Hematopoietic multipotent progenitor cell treated with erythropoietin and hydrocortisone succinate and interleukin-3 and kit ligand, for 6 days (in vitro differentiated cells): Measurements from ENCODE around the gene DLGAP1.

ENCODE experiments used
- DNase-seq: peaks from one replicate; pipeline ENCODE4 v3.0.0-alpha.2; 2015

Gene DLGAP1

DNA sequence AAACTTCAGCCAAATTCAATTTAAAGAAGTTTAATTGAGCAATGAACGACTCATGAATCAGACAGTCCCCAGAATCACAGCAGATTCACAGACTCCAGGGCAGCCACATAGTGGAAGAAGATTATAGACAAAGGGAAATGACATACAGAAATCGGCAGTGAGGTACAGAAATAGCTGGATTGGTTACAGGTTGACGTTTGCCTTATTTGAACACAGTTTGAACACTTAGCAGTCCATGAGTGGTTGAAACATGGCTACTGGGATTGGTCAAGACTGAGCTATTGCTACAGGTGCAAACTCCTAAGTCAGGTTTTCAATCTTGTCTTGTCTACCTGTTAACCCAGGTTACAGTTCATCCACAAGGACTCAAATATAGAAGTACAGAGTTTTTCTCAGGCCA, 169.6 kb downstream of the DLGAP1 start:
- DNase-seq: no peak

DNA sequence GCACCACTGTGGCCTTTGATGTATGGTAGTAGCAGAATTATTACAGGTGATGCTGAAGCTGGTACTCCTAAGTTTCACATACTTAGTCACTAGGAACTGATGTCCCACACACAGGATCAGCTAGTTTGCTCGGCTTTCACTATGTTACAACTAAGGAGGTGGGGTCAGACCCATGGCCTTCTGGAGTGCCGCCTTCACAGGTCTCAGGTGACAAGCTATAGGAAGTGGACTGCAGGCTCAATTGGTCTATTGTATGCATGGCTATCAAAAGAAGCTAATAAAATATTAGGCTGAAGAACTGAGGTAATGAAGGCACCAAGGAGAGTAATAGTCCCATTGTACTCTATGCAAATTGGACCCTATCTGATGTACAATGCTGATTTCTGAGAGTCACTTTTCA, 170.6 kb downstream of the DLGAP1 start:
- no peak for DNase-seq

DNA sequence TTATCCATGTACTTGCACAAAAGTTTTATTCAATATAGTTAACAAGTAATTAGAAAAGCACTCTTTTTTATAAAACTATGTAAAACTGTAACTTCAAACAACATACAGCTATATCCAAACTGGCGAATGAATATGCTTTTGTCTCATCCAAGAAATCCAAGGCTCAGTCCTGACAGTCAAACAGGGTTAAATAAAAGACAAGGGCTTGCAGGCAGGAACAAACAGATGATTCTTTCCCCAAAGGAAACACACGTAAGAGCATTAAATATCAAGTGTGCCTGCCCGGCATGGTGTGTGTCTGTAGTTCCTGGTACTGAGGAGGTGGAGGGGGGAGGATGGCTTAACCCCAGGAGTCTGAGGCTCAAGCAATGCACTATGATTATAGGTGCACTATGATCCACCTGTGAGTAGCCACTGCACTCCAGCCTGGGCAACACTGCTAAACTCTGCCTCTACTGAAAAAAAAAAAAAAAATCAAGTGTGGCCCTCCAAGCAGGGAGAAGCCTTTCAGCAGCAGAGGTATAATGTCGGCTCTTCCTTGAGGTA, 171.3 kb downstream of the DLGAP1 start:
- no peak for DNase-seq

- no peak for DNase-seq
Observed at GRCh38 chr18:4282954-4283353, 172.2 kb downstream of the DLGAP1 start.

GRCh38 chr18:4276953-4277585, 178.0 kb downstream of the DLGAP1 start:
- DNase-seq: no peak

DNA sequence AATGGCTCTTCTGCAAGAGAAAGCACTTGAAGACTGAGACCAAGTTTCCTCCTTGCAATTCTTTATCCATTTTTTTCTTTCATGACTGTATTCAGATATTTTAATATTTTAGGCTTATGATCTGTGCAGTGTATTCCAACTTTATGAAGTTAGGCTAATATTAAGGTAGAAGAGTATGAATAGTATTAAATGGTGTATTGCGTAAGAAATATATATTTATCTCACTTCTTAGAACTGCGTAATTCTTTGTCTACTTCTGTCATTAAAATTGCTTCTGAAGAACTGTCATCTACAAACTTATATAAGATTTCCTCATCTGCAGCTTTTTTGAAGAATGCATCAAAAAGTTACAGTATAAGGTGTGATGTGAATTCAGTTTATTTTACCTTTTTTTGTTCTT, 183.2 kb downstream of the DLGAP1 start:
- no peak for DNase-seq

DNA sequence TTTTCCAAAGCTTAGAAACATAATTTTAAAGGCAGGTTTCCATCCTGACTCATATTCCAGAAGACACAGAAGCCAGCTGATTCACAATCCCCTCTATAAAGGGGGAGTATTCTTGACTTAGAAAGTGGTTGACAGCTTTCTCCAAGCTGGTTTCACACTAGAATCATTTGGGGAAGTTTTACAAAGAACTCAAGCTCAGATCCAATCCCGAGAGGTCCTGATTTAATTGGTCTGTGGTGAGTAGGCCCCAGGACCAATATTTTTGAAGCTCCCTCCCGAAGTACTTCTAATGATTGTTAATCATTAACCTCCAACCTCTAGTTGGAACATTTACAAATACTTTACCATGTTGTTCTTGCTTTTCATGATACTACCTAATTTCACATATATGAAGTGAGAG, 184.1 kb downstream of the DLGAP1 start:
- DNase-seq: no peak

GRCh38 chr18:4270016-4270415, 185.1 kb downstream of the DLGAP1 start:
- no peak for DNase-seq

- no peak for DNase-seq
Observed at GRCh38 chr18:4267641-4268040, 187.5 kb downstream of the DLGAP1 start.

- no peak for DNase-seq
Observed at GRCh38 chr18:4264347-4264791, 190.7 kb downstream of the DLGAP1 start.

GRCh38 chr18:4260107-4260506, 195.0 kb downstream of the DLGAP1 start:
- no peak for DNase-seq

- no peak for DNase-seq
Observed at GRCh38 chr18:4256766-4257417, 198.2 kb downstream of the DLGAP1 start.

DNA sequence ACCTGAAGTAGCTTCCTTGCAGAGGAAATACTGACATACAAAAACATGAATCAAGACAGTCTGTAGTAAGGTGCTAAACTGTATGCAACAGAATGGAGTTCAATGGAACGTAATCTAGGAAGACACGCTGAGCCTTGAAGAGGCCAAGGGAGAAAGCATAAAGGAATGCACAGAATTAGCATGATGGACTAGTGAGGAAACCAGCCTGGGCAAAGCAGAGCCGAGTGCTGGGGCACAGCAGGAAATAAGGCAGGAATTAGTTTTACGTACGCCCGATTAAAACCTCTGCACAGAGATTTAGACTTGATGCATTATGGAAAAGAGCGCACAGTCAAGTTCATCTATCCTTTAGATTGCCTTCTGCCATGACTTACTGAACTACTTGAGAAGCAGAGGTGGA, 200.3 kb downstream of the DLGAP1 start:
- DNase-seq: no peak

- no peak for DNase-seq
Observed at GRCh38 chr18:4252829-4253228, 202.3 kb downstream of the DLGAP1 start.

GRCh38 chr18:4251873-4252272, 203.2 kb downstream of the DLGAP1 start:
- DNase-seq: no peak

GRCh38 chr18:4251206-4251605, 203.9 kb downstream of the DLGAP1 start:
- no peak for DNase-seq

DNA sequence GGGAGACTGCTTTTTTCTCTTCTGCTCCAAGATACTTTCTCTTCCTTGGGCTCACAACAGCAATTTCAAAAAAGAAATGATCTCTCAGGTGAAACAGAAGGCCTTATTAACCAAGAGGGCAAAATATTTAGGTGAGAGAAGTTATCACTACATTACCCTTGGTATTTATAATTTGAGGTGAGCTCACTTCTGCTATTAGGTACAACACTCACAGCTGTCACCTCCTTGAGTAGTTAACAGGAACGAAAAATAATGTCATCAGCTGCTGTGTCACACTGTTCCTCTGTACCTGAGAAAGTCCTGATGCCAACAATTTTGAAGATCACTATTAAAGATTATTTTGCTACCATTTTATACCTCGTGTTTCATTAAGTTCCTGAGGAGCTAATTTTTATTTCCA, 205.0 kb downstream of the DLGAP1 start:
- no peak for DNase-seq

DNA sequence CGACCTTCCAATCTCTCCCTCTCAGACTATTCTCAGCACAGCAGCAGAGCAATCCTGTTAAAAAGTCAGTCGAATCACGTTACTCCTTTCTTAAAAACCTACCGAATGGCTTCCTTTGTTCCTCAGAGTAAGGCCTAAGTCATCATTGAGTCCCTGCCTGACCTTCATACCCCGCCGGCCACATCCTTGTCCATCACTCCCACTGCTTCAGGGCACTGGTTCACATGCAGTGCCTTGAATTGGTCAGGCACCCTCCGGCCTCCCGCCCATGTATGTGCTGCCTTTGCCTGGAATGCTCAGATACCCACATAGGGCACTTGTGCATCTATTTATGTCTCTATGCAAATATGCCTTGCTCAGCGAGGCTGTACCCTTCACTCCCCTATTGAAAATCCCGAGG, 206.4 kb downstream of the DLGAP1 start:
- no peak for DNase-seq

DNA sequence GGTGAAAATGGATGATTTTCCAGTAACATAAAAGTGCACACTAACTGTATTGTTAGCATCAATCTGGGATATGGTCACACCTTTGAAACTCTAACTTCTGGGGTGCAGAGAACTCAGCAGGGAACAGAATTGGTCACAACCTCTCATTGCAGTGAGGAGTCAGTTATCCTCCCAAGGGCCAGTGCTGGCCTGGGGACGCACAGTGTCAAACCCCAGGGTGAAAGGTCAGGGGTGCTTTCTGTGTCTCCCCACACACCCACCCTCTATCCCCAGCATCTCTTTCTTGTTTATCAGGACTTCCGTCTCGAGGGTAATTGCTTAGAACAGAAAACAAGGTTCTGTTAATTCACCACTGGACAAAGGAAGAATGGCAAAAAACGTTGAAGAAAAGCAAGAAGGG, 208.7 kb downstream of the DLGAP1 start:
- no peak for DNase-seq

DNA sequence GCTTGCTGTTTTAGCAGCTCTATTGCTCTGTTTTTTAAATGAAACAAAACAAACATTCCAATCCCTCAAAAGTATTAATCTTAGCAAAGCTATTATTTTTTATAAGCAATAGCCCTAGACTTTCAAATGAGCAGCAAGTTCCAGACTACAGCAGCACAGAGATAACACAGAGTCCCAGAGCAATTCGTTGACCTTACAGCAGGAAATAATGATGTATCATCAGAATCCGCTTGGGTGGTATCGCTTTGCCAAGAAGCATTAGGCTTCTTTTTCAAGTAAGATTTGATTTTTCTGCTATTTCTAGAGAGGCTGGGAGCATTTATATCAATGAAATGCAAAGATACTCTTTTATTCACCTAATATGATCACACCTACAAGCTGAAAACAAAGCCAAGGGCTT, 209.7 kb downstream of the DLGAP1 start:
- DNase-seq: no peak

GRCh38 chr18:4242431-4243161, 212.5 kb downstream of the DLGAP1 start:
- no peak for DNase-seq

GRCh38 chr18:4241090-4241617, 214.0 kb downstream of the DLGAP1 start:
- no peak for DNase-seq

DNA sequence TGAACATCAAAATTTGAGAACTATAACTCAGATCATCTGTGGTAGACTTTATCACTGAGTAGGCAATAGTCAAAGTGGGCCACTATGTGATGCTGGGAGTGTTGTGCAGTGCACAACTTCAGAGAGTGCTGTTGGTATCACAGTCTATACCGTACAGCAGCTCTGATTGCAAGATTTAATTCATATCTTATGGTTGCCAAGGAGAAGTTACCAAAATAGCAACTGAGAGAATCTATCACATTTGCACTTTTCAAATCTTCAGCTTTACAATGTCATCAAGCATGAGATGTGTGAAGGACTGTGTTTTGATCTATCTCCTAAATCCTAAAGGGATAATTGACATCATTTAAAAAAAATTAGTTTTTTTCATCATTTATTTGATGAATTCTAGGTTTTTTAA, 216.1 kb downstream of the DLGAP1 start:
- no peak for DNase-seq

DNA sequence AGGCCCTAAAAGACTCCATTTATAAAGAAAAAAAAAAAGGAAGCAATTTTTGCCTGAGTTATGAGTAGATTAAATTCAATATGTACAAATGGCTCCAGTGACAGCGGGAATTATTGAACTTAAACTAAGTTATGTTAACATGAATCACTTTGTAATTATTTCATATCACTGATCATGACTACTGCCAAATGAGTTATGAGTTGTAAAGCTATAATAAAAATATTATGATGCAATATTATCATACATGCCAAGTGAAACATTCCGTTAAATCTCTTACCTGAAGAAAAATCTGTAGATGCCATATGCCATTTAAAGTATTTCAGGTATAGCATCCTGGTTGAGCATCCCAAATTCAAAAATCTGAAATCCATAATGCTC, 217.5 kb downstream of the DLGAP1 start:
- DNase-seq: no peak
